Mucosa of descending colon (tissue), 3 donors: Measurements from ENCODE around the gene ENTPD1. TPM values are rescaled to one million over a fixed set of nuclear protein-coding genes. Genes with fewer than 3 reads are reported as not detected.
"Not testable (repeated sequence)": the region's sequence is repeated elsewhere in the genome, so short reads cannot be mapped to it uniquely, and the experiment has no call there.

Experiments
- ATAC-seq: fragments of 200-7000 bp; cut with Tn5 transposase; one replicate; pipeline ENCODE4 v1.9.1; 2020; ENCODE audit warnings: mild to moderate bottlenecking, moderate library complexity
- DNase-seq, 3 donors: peaks; one replicate each; pipeline ENCODE4 v3.0.0-alpha.2; 2020
- H3K36me3 ChIP-seq: fragments of 200-600 bp; one replicate; pipeline ENCODE4 v1.8.0; 2021; ENCODE audit warnings: low read depth, mild to moderate bottlenecking
- H3K4me1 ChIP-seq: fragments of 200-600 bp; one replicate; pipeline ENCODE4 v1.8.0; 2021; ENCODE audit warnings: low read depth, mild to moderate bottlenecking
- H3K4me3 ChIP-seq: fragments of 200-600 bp; one replicate; pipeline ENCODE4 v1.8.0; 2021; ENCODE audit warnings: mild to moderate bottlenecking
- H3K9me3 ChIP-seq: fragments of 200-600 bp; one replicate; pipeline ENCODE4 v1.8.0; 2021; ENCODE audit warnings: mild to moderate bottlenecking
- CTCF ChIP-seq: fragments of 200-600 bp; IDR thresholded peaks from one replicate; pipeline ENCODE4 v1.8.0; 2022; ENCODE audit warnings: antibody characterized with exemption, mild to moderate bottlenecking
- intact Hi-C, 2 donors: fragments of 100-400 bp; cut with DNase I in 1 of 2; cut with micrococcal nuclease in 1 of 2; formaldehyde crosslinking; loops; one replicate each; pipeline versions ENCODE4 v1.11.0 to v1.11.1; 2022; cut with DNase I, micrococcal nuclease
- total RNA-seq, 3 donors: library from RNA; stranded (reverse); fragmentation: NEBNext Ultra II Directional in 2 of 3; extraction: Animal tissue kit (Norgen Biotek cat#: 25700) in 2 of 3; gene quantifications; one replicate each; pipeline versions ENCODE4 v1.2.1 to v1.2.4, GENCODE V29; 2021 to 2023
- donor health status: DM: no; HTN: no; CAD: no; lungs with moderate emphysema.
- donor health status: DM: no; HTN: no; CAD: no.
- donor health status: DM: no; HTN: yes; CAD: no.

Gene ENTPD1
- total RNA-seq, 3 donors from 2014 or later: 7.1 to 20.3 (median 7.2) TPM

- Histone ChIP-seq H3K36me3 (no peaks in the 10 kb centered on the region), H3K4me1 (no peaks in the 10 kb centered on the region), H3K9me3 (no peaks in the 10 kb centered on the region), H3K4me3 (no peak overlapping the region)
- TF ChIP-seq CTCF: no peak
- intact Hi-C loops: no loop called here
- no peak for DNase-seq
- no peak for ATAC-seq
Observed at GRCh38 chr10:95761939-95762492, 6.1 kb downstream of the ENTPD1 start.

- Histone ChIP-seq H3K4me1 (no peaks in the 10 kb centered on the region), H3K36me3 (no peaks in the 10 kb centered on the region), H3K9me3 (no peaks in the 10 kb centered on the region), H3K4me3 (no peak overlapping the region)
- TF ChIP-seq CTCF: no peak
- intact Hi-C loops: no loop called here
- peak; percentile 67 for ATAC-seq
- peak in 2 of 3 donors; percentile 26 to 58 for DNase-seq
Observed at GRCh38 chr10:95767884-95768556, 12.1 kb downstream of the ENTPD1 start.

GRCh38 chr10:95770084-95770720, 14.2 kb downstream of the ENTPD1 start:
- intact Hi-C loops: no loop called here
- H3K4me3 ChIP-seq: no peak overlapping the region
- H3K36me3 ChIP-seq: no peaks in the 10 kb centered on the region
- no peak for TF ChIP-seq CTCF
- DNase-seq (no peak), ATAC-seq (peak; percentile 50)
- no peaks in the 10 kb centered on the region for H3K9me3 ChIP-seq
- no peaks in the 10 kb centered on the region for H3K4me1 ChIP-seq

GRCh38 chr10:95773454-95773853, 17.5 kb downstream of the ENTPD1 start:
- H3K9me3 ChIP-seq, ATAC-seq, intact Hi-C loops, DNase-seq, H3K4me3 ChIP-seq, H3K4me1 ChIP-seq, H3K36me3 ChIP-seq: not testable (repeated sequence)

GRCh38 chr10:95777638-95778037, 21.7 kb downstream of the ENTPD1 start:
- H3K36me3 ChIP-seq, H3K4me3 ChIP-seq, intact Hi-C loops, H3K9me3 ChIP-seq, ATAC-seq, DNase-seq, H3K4me1 ChIP-seq: not testable (repeated sequence)

- no peak for DNase-seq
- H3K4me3 ChIP-seq: no peak overlapping the region
- no peaks in the 10 kb centered on the region for H3K9me3 ChIP-seq
- intact Hi-C loops: no loop called here
- no peaks in the 10 kb centered on the region for H3K4me1 ChIP-seq
- ATAC-seq: peak; percentile 42
- no peak for TF ChIP-seq CTCF
- no peaks in the 10 kb centered on the region for H3K36me3 ChIP-seq
Observed at GRCh38 chr10:95782318-95782717, 26.4 kb downstream of the ENTPD1 start.
